Measurements from ENCODE around the gene NOS1AP.

Gene NOS1AP

GRCh38 chr1:162250004-162250730, 180.7 kb downstream of the NOS1AP start:
- no peak overlapping the region for H3K27ac ChIP-seq
- H3K4me2 ChIP-seq = no peak overlapping the region
- no peaks in the 10 kb centered on the region for H4K20me1 ChIP-seq

GRCh38 chr1:162251102-162251501, 181.6 kb downstream of the NOS1AP start:
- no peak overlapping the region for H3K4me2 ChIP-seq
- no peaks in the 10 kb centered on the region for H3K9me3 ChIP-seq
- H3K27me3 ChIP-seq = no peaks in the 10 kb centered on the region
- H3K9ac ChIP-seq = no peak overlapping the region
- no peaks in the 10 kb centered on the region for H4K20me1 ChIP-seq
- H3K4me3 ChIP-seq = no peak overlapping the region
- H3K36me3 ChIP-seq = no peaks in the 10 kb centered on the region
- H3K27ac ChIP-seq = no peak overlapping the region
- no peak for TF ChIP-seq Cebpa-rat (IDR thresholded peaks at IDR 0.05)
- H3K4me1 ChIP-seq = no peaks in the 10 kb centered on the region

More at GRCh38 chr1:162250004-162250730, 180.7 kb downstream of the NOS1AP start:
- no peak overlapping the region for H3K4me3 ChIP-seq
- H3K4me1 ChIP-seq = no peaks in the 10 kb centered on the region
- H3K27me3 ChIP-seq = no peaks in the 10 kb centered on the region
- H3K9me3 ChIP-seq = no peaks in the 10 kb centered on the region
- H3K36me3 ChIP-seq = no peaks in the 10 kb centered on the region
- no peak overlapping the region for H3K9ac ChIP-seq
- TF ChIP-seq Cebpa-rat (IDR thresholded peaks at IDR 0.05) = no peak

- H3K4me1 ChIP-seq = no peaks in the 10 kb centered on the region
- H3K4me3 ChIP-seq = no peak overlapping the region
- no peaks in the 10 kb centered on the region for H3K36me3 ChIP-seq
- TF ChIP-seq Cebpa-rat (IDR thresholded peaks at IDR 0.05) = no peak
- no peak overlapping the region for H3K27ac ChIP-seq
- no peaks in the 10 kb centered on the region for H3K27me3 ChIP-seq
- no peaks in the 10 kb centered on the region for H4K20me1 ChIP-seq
- no peak overlapping the region for H3K4me2 ChIP-seq
- no peak overlapping the region for H3K9ac ChIP-seq
- no peaks in the 10 kb centered on the region for H3K9me3 ChIP-seq
These were observed 182.7 kb downstream of the NOS1AP start for GRCh38 chr1:162252214-162252613.

- no peaks in the 10 kb centered on the region for H3K9me3 ChIP-seq
- H3K4me3 ChIP-seq = no peak overlapping the region
- H3K27me3 ChIP-seq = no peaks in the 10 kb centered on the region
- H3K9ac ChIP-seq = no peak overlapping the region
- no peak overlapping the region for H3K27ac ChIP-seq
- H3K4me1 ChIP-seq = no peaks in the 10 kb centered on the region
- no peaks in the 10 kb centered on the region for H3K36me3 ChIP-seq
- TF ChIP-seq Cebpa-rat (IDR thresholded peaks at IDR 0.05) = no peak
- no peak overlapping the region for H3K4me2 ChIP-seq
- no peaks in the 10 kb centered on the region for H4K20me1 ChIP-seq
These were observed 184.3 kb downstream of the NOS1AP start for GRCh38 chr1:162253790-162254189.

- Histone ChIP-seq H3K9me3 (no peaks in the 10 kb centered on the region), H4K20me1 (no peaks in the 10 kb centered on the region), H3K36me3 (no peaks in the 10 kb centered on the region), H3K4me1 (no peaks in the 10 kb centered on the region), H3K9ac (no peak overlapping the region), H3K4me2 (no peak overlapping the region), H3K4me3 (no peak overlapping the region), H3K27ac (no peak overlapping the region), H3K27me3 (no peaks in the 10 kb centered on the region)
- no peak for TF ChIP-seq Cebpa-rat (IDR thresholded peaks at IDR 0.05)
These were observed 186.8 kb downstream of the NOS1AP start for GRCh38 chr1:162256287-162256686.

GRCh38 chr1:162258394-162258793, 188.9 kb downstream of the NOS1AP start:
- H3K9me3 ChIP-seq = no peaks in the 10 kb centered on the region

GRCh38 chr1:162259894-162260455, 190.5 kb downstream of the NOS1AP start:
- Histone ChIP-seq H3K9ac (no peak overlapping the region), H3K4me1 (no peaks in the 10 kb centered on the region), H3K36me3 (no peaks in the 10 kb centered on the region), H3K27ac (no peak overlapping the region), H3K4me2 (no peak overlapping the region), H3K9me3 (no peaks in the 10 kb centered on the region), H4K20me1 (no peaks in the 10 kb centered on the region), H3K4me3 (no peak overlapping the region), H3K27me3 (no peaks in the 10 kb centered on the region)
- no peak for TF ChIP-seq Cebpa-rat (IDR thresholded peaks at IDR 0.05)

More at GRCh38 chr1:162258394-162258793, 188.9 kb downstream of the NOS1AP start:
- H3K4me1 ChIP-seq = no peaks in the 10 kb centered on the region
- H4K20me1 ChIP-seq = no peaks in the 10 kb centered on the region
- H3K27ac ChIP-seq = no peak overlapping the region
- no peak overlapping the region for H3K4me2 ChIP-seq
- no peak overlapping the region for H3K4me3 ChIP-seq
- no peaks in the 10 kb centered on the region for H3K36me3 ChIP-seq
- no peak overlapping the region for H3K9ac ChIP-seq
- TF ChIP-seq Cebpa-rat (IDR thresholded peaks at IDR 0.05) = no peak
- no peaks in the 10 kb centered on the region for H3K27me3 ChIP-seq

GRCh38 chr1:162264108-162264507, 194.6 kb downstream of the NOS1AP start:
- Histone ChIP-seq H4K20me1 (no peaks in the 10 kb centered on the region), H3K9ac (no peak overlapping the region), H3K27ac (no peak overlapping the region), H3K9me3 (no peaks in the 10 kb centered on the region), H3K4me2 (no peak overlapping the region), H3K4me1 (no peaks in the 10 kb centered on the region), H3K4me3 (no peak overlapping the region), H3K36me3 (no peaks in the 10 kb centered on the region), H3K27me3 (no peaks in the 10 kb centered on the region)
- TF ChIP-seq Cebpa-rat (IDR thresholded peaks at IDR 0.05) = no peak

- Histone ChIP-seq H3K9me3 (no peaks in the 10 kb centered on the region), H3K9ac (no peak overlapping the region), H3K27ac (no peak overlapping the region), H3K4me1 (no peaks in the 10 kb centered on the region), H4K20me1 (no peaks in the 10 kb centered on the region), H3K4me3 (no peak overlapping the region), H3K4me2 (no peak overlapping the region), H3K27me3 (no peaks in the 10 kb centered on the region), H3K36me3 (no peaks in the 10 kb centered on the region)
- no peak for TF ChIP-seq Cebpa-rat (IDR thresholded peaks at IDR 0.05)
These were observed 196.5 kb downstream of the NOS1AP start for GRCh38 chr1:162265983-162266382.

GRCh38 chr1:162270016-162270770, 200.7 kb downstream of the NOS1AP start:
- H3K9me3 ChIP-seq = no peaks in the 10 kb centered on the region
- no peak overlapping the region for H3K9ac ChIP-seq
- no peaks in the 10 kb centered on the region for H3K36me3 ChIP-seq
- no peaks in the 10 kb centered on the region for H3K27me3 ChIP-seq
- no peaks in the 10 kb centered on the region for H4K20me1 ChIP-seq
- no peak for TF ChIP-seq Cebpa-rat (IDR thresholded peaks at IDR 0.05)
- no peak overlapping the region for H3K4me3 ChIP-seq
- H3K27ac ChIP-seq = no peak overlapping the region
- no peak overlapping the region for H3K4me2 ChIP-seq
- H3K4me1 ChIP-seq = no peaks in the 10 kb centered on the region
